K562 (cell line): ENCODE measurements around the gene UBE2E2.

Experiments used
- CREB3 ChIP-seq: fragments of 450-650 bp; conservative IDR thresholded peaks from 2 replicates; pipeline ENCODE4 v1.6.1; 2016; ENCODE audit warnings: missing genetic modification characterization, low read depth, mild to moderate bottlenecking, missing compliant biosample characterization, moderate library complexity
- RAD21 ChIP-seq, 2 experiments: fragments of 250-450 bp in 1 of 2; fragments of 450-650 bp in 1 of 2; sonication (Bioruptor Pico) in 1 of 2; formaldehyde crosslinking in 1 of 2; IDR thresholded peaks in 1 of 2; conservative IDR thresholded peaks in 1 of 2; 2 replicates each; pipeline versions ENCODE4 v1.4.0 to v1.8.0; 2020 to 2022; ENCODE audit warnings: mild to moderate bottlenecking in 2 of 2, moderate library complexity in 1 of 2
- ZNF785 ChIP-seq: fragments of 250-450 bp; sonication (Bioruptor Pico); IDR thresholded peaks from 2 replicates; pipeline ENCODE4 v1.4.0; 2020; ENCODE audit warnings: mild to moderate bottlenecking

- TF ChIP-seq ZNF785 (CRISPR knock-in tag) (no peak), RAD21 (CRISPR knock-in tag; conservative IDR thresholded peaks at IDR 0.05 in 1 of 2, IDR thresholded peaks at IDR 0.05 in 1 of 2) (no peak), CREB3 (tag) (no peak)
Observed at GRCh38 chr3:23232854-23233253, 29.7 kb downstream of the UBE2E2 start.
